PC-3 (cell line): ENCODE measurements around the gene MTRFR. TPM values are rescaled to one million over a fixed set of nuclear protein-coding genes. Genes with fewer than 3 reads are reported as not detected.

Experiments used
- ATAC-seq: fragments of 200-7000 bp; cut with Tn5 transposase; 2 replicates; pipeline ENCODE4 v1.9.1; 2020; ENCODE audit warnings: mild to moderate bottlenecking, moderate library complexity
- BruUV-seq: library from RNA; stranded (reverse); fragments of 400-500 nt; replicated peaks from 2 replicates; lab custom pipeline; 2021; lab: Mats Ljungman, UMichigan
- CTCF ChIA-PET: fragments of 300-600 bp; sonication (Branson Sonifier 250); formaldehyde crosslinking; loops from one replicate; lab custom pipeline; 2022; ENCODE audit warnings: antibody characterized with exemption; lab: Charles Lee
- POLR2A ChIA-PET: fragments of 300-600 bp; sonication (Branson Sonifier 250); formaldehyde crosslinking; loops from one replicate; lab custom pipeline; 2022; ENCODE audit warnings: antibody characterized with exemption; ENCODE audit not compliant: unreplicated experiment; lab: Charles Lee
- DNase-seq: peaks from one replicate; pipeline ENCODE4 v3.0.0-alpha.2; 2015
- H2AFZ ChIP-seq: fragments of 300-600 bp; sonication (generic); 2 replicates; pipeline ENCODE4 v1.6.0; 2016; ENCODE audit warnings: antibody characterized with exemption, low read length
- H3F3A ChIP-seq: fragments of 300-600 bp; sonication (generic); one replicate; pipeline ENCODE4 v1.6.0; 2017; ENCODE audit warnings: antibody characterized with exemption, low read length, control low read depth, mild to moderate bottlenecking; ENCODE audit not compliant: unreplicated experiment
- H3K27ac ChIP-seq: fragments of 300-600 bp; sonication (generic); 2 replicates; pipeline ENCODE4 v1.5.1; 2016; ENCODE audit warnings: mild to moderate bottlenecking, low read length
- H3K27me3 ChIP-seq: fragments of 300-600 bp; sonication (generic); 2 replicates; pipeline ENCODE4 v1.6.1; 2016; ENCODE audit warnings: low read length, mixed read lengths
- H3K36me3 ChIP-seq: fragments of 300-600 bp; sonication (generic); 2 replicates; pipeline ENCODE4 v1.6.1; 2016; ENCODE audit warnings: low read depth, mixed run types, low read length, mixed read lengths
- H3K4me1 ChIP-seq: fragments of 300-600 bp; sonication (generic); 2 replicates; pipeline ENCODE4 v1.5.1; 2016; ENCODE audit warnings: low read length; ENCODE audit not compliant: insufficient read depth
- H3K4me2 ChIP-seq: fragments of 300-600 bp; sonication (generic); 2 replicates; pipeline ENCODE4 v1.6.0; 2016; ENCODE audit warnings: low read length
- H3K4me3 ChIP-seq: fragments of 300-600 bp; sonication (generic); 2 replicates; pipeline ENCODE4 v1.5.1; 2016; ENCODE audit warnings: mild to moderate bottlenecking, low read length, mixed read lengths
- H3K79me2 ChIP-seq: fragments of 300-600 bp; sonication (generic); 2 replicates; pipeline ENCODE4 v1.6.1; 2017; ENCODE audit warnings: low read length, mixed read lengths
- H3K9ac ChIP-seq: fragments of 300-600 bp; sonication (generic); 2 replicates; pipeline ENCODE4 v1.6.0; 2016; ENCODE audit warnings: mild to moderate bottlenecking, low read length
- H3K9me2 ChIP-seq: fragments of 300-600 bp; sonication (generic); replicated peaks from 2 replicates; pipeline ENCODE4 v1.6.1; 2016; ENCODE audit warnings: mixed run types, low read length, mixed read lengths
- H3K9me3 ChIP-seq: fragments of 300-600 bp; sonication (generic); 2 replicates; pipeline ENCODE4 v1.6.1; 2016; ENCODE audit warnings: low read length, mixed read lengths
- H4K20me1 ChIP-seq: fragments of 300-600 bp; sonication (generic); 2 replicates; pipeline ENCODE4 v1.6.1; 2016; ENCODE audit warnings: low read length, mixed read lengths
- EZH2 ChIP-seq: fragments of 300-600 bp; sonication (generic); IDR thresholded peaks from one replicate; pipeline ENCODE4 v1.6.1; 2017; ENCODE audit warnings: antibody characterized with exemption, mild to moderate bottlenecking, low read length; ENCODE audit not compliant: unreplicated experiment
- EZH2phosphoT487 ChIP-seq: fragments of 300-600 bp; sonication (generic); IDR thresholded peaks from 2 replicates; pipeline ENCODE4 v1.6.1; 2018; ENCODE audit warnings: mild to moderate bottlenecking, antibody characterized with exemption, low read length, borderline replicate concordance
- intact Hi-C: fragments of 100-400 bp; cut with micrococcal nuclease; formaldehyde crosslinking; loops from 2 replicates; pipeline ENCODE4 v1.9.0; 2023
- total RNA-seq: library from RNA; depleted of rRNA; stranded (reverse); fragments of >200 nt; gene quantifications from 2 replicates; pipeline ENCODE4 v1.2.3, GENCODE V29; 2014
- TF ChIP-seq, protein P1 (sequence below): fragments of 300-600 bp; sonication (generic); conservative IDR thresholded peaks from 2 replicates; pipeline ENCODE4 v1.5.1; 2017; ENCODE audit warnings: antibody characterized with exemption, low read depth, mild to moderate bottlenecking, low read length

Gene MTRFR
- total RNA-seq, 1 experiment from 2014 or later, result 23.2 TPM

DNA sequence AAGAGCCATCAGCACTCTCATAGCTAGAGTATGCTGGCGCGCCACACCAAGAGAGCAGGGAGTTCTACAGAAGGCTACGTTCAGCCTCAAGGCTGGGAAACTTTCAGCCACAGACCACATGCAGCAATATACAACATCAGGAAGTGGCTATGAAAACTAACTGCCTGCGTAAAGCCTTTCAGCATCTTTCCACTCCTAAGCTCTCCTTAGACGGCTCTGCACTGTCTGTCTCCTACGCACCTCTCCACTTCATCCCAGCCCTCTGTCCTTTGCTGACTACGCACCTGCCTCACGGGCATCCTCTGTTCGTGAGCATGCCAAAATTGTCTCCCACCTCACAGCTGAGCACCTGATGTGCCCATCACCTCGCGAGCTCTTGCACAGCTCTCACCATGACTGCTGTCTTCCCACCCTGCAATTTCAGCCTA is 10.0 kb upstream of the MTRFR start:
- CTCF ChIA-PET, result no interaction called here
- no peak for ATAC-seq
- BruUV-seq, result no TSS peak

DNA sequence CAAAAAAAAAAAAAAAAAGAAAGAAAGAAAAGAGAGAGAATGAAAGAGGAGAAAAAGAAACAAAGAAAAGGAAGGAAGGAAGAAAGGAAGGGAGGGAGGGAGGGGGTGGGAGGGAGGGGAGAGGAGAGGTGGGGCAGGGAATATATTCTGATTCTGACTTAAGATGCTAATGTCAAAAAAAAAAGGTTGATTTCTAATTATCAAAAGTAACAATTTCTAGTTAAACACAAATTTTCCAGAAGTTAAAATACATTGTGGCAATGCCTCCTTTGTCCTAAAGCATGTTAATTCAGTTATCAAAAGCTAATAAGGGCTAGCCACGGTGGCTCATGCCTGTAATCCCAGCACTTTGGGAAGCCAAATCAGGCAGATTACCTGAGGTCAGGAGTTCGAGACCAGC is 7.8 kb upstream of the MTRFR start:
- no TSS peak for BruUV-seq
- TF ChIP-seq EZH2 (no peak), EZH2phosphoT487 (no peak)
- Histone ChIP-seq H3K9me2 (no peaks in the 10 kb centered on the region), H3K4me3 (no peak overlapping the region), H3K27me3 (no peaks in the 10 kb centered on the region), H3K4me2 (no peak overlapping the region), H3K9me3 (no peaks in the 10 kb centered on the region), H4K20me1 (no peaks in the 10 kb centered on the region), H3F3A (no peaks in the 10 kb centered on the region), H3K4me1 (peaks cover 8% of the 10 kb centered on the region; the same call in 1 of the 2 replicates), H3K9ac (no peak overlapping the region), H3K27ac (no peak overlapping the region), H3K36me3 (peaks cover 13% of the 10 kb centered on the region; the same call in 1 of the 2 replicates), H2AFZ (no peak overlapping the region), H3K79me2 (peaks cover 28% of the 10 kb centered on the region)
- intact Hi-C loops, result no loop called here
- ATAC-seq, result no peak
- DNase-seq, result no peak
- CTCF ChIA-PET, result no interaction called here
- POLR2A ChIA-PET, result no interaction called here

More for the DNA sequence above, 10.0 kb upstream of the MTRFR start:
- H3K79me2 ChIP-seq, result peaks cover 8% of the 10 kb centered on the region; the same call in 1 of the 2 replicates
- intact Hi-C loops, result no loop called here
- H3K4me1 ChIP-seq, result no peaks in the 10 kb centered on the region
- no peak overlapping the region for H3K4me3 ChIP-seq
- H3F3A ChIP-seq, result no peaks in the 10 kb centered on the region
- no peak for DNase-seq
- H3K4me2 ChIP-seq, result no peak overlapping the region
- TF ChIP-seq EZH2 (no peak), EZH2phosphoT487 (no peak)
- TF ChIP-seq, protein P1, sequence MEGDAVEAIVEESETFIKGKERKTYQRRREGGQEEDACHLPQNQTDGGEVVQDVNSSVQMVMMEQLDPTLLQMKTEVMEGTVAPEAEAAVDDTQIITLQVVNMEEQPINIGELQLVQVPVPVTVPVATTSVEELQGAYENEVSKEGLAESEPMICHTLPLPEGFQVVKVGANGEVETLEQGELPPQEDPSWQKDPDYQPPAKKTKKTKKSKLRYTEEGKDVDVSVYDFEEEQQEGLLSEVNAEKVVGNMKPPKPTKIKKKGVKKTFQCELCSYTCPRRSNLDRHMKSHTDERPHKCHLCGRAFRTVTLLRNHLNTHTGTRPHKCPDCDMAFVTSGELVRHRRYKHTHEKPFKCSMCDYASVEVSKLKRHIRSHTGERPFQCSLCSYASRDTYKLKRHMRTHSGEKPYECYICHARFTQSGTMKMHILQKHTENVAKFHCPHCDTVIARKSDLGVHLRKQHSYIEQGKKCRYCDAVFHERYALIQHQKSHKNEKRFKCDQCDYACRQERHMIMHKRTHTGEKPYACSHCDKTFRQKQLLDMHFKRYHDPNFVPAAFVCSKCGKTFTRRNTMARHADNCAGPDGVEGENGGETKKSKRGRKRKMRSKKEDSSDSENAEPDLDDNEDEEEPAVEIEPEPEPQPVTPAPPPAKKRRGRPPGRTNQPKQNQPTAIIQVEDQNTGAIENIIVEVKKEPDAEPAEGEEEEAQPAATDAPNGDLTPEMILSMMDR, result no peak
- H2AFZ ChIP-seq, result no peak overlapping the region
- H3K9ac ChIP-seq, result no peak overlapping the region
- no peaks in the 10 kb centered on the region for H4K20me1 ChIP-seq
- no peaks in the 10 kb centered on the region for H3K27me3 ChIP-seq
- H3K9me3 ChIP-seq, result no peaks in the 10 kb centered on the region
- POLR2A ChIA-PET, result no interaction called here
- H3K9me2 ChIP-seq, result no peaks in the 10 kb centered on the region
- H3K27ac ChIP-seq, result no peak overlapping the region
- peaks cover 9% of the 10 kb centered on the region; the same call in 1 of the 2 replicates for H3K36me3 ChIP-seq

DNA sequence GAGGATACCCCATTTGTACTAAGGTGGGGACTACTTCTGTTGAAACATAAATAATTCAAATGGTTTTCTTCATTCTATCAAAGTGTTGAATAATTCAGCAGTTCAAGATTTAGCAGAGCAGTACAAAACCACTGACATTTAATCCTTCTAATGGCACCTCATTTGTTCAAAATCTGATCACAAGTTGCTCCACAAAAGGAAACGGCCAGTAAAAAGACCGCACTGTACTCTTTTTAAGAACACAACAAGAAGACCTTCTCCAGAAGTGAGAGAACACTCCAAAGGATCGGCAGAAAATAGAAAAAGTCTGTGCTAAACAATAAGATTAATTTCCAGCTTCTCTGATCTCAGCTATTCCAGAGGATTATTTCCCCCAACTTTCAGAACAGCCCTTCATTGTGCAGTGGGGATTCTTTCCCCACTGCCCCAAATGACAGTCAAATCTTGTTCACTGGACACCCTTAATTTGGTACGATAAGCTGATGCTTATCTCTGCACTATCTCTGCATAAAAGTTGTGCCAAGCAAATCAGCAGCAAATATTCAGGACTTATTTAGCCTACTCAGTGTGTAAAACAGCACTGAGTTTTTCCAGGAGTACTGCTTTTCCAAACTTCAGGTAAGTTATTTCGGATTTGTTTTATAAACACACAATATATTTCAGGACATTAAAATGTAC is 5.5 kb upstream of the MTRFR start:
- H3K27ac ChIP-seq, result no peak overlapping the region
- CTCF ChIA-PET, result no interaction called here
- ATAC-seq (no peak), DNase-seq (no peak)
- peaks cover 50% of the 10 kb centered on the region for H3K79me2 ChIP-seq
- no peaks in the 10 kb centered on the region for H4K20me1 ChIP-seq
- no peaks in the 10 kb centered on the region for H3F3A ChIP-seq
- H3K9ac ChIP-seq, result no peak overlapping the region
- intact Hi-C loops, result no loop called here
- peaks cover 17% of the 10 kb centered on the region; the same call in 1 of the 2 replicates for H3K4me1 ChIP-seq
- no peaks in the 10 kb centered on the region for H3K27me3 ChIP-seq
- H3K9me3 ChIP-seq, result no peaks in the 10 kb centered on the region
- H3K4me2 ChIP-seq, result no peak overlapping the region
- BruUV-seq, result no TSS peak
- no peaks in the 10 kb centered on the region for H3K9me2 ChIP-seq
- no peak overlapping the region for H2AFZ ChIP-seq
- TF ChIP-seq EZH2 (no peak), EZH2phosphoT487 (no peak)
- TF ChIP-seq, protein P1, result no peak
- no peak overlapping the region for H3K4me3 ChIP-seq
- POLR2A ChIA-PET, result no interaction called here
- H3K36me3 ChIP-seq, result peaks cover 5% of the 10 kb centered on the region; the same call in 1 of the 2 replicates
